HepG2 (cell line): ENCODE measurements around the gene VAT1L. TPM values are rescaled to one million over a fixed set of nuclear protein-coding genes. Genes with fewer than 3 reads are reported as not detected.

Experiments
- ATAC-seq: fragments of 200-7000 bp; cut with Tn5 transposase; 3 replicates; pipeline ENCODE4 v1.9.1; 2020; ENCODE audit warnings: mild to moderate bottlenecking, moderate library complexity
- BruUV-seq: library from RNA; stranded (reverse); fragments of 400-500 nt; replicated peaks from 2 replicates; lab custom pipeline; 2021; lab: Mats Ljungman, UMichigan
- CTCF ChIA-PET: fragments of 300-600 bp; formaldehyde crosslinking; extraction: SDS; loops from one replicate; lab custom pipeline; 2021; ENCODE audit warnings: low total read pairs, inconsistent platforms, low intra/inter-chr PET ratio; lab: Yijun Ruan, JAX
- POLR2A ChIA-PET: fragments of 350-600 bp; sonication (Branson Sonifier 250); formaldehyde crosslinking; loops from one replicate; lab custom pipeline; 2020; ENCODE audit warnings: antibody characterized with exemption, inconsistent platforms; lab: Yijun Ruan, JAX
- DNase-seq: peaks from one replicate; pipeline ENCODE4 v3.0.0-alpha.2; 2015; ENCODE audit warnings: low spot score
- FAIRE-seq: peaks from 3 replicates; lab custom pipeline; 2011; peaks lifted over from hg19 to GRCh38; lab: Jason Lieb, UNC
- H2AFZ ChIP-seq: one replicate; pipeline ENCODE4 v1.6.1; 2011; ENCODE audit warnings: low read length, inconsistent platforms
- H3K27ac ChIP-seq: fragments of 300-600 bp; 3 replicates; pipeline ENCODE4 v1.8.0; 2011; ENCODE audit warnings: mixed run types, mild to moderate bottlenecking, mixed read lengths, low read length, inconsistent platforms; ENCODE audit not compliant: insufficient read depth; ENCODE audit errors: extremely low read length
- H3K27me3 ChIP-seq, 2 experiments: fragments of 200-600 bp in 1 of 2; 2 replicates in 1 of 2; 3 replicates in 1 of 2; pipeline versions ENCODE4 v1.6.0 to v1.8.0; 2011; ENCODE audit warnings: low read length in 2 of 2, mild to moderate bottlenecking in 2 of 2, moderate library complexity in 2 of 2, inconsistent platforms in 1 of 2; ENCODE audit not compliant: insufficient read depth in 2 of 2, control insufficient read depth in 1 of 2
- H3K36me3 ChIP-seq, 2 experiments: fragments of 200-600 bp in 1 of 2; replicated peaks in 1 of 2; 2 replicates in 1 of 2; 3 replicates in 1 of 2; pipeline versions ENCODE4 v1.5.1 to v1.8.0; 2011; ENCODE audit warnings: low read length in 2 of 2, inconsistent platforms in 1 of 2; ENCODE audit not compliant: insufficient read depth in 2 of 2, control insufficient read depth in 1 of 2
- H3K4me1 ChIP-seq: 2 replicates; pipeline ENCODE4 v1.5.1; 2012; ENCODE audit warnings: low read length, inconsistent platforms; ENCODE audit not compliant: insufficient read depth
- H3K4me2 ChIP-seq: 2 replicates; pipeline ENCODE4 v1.6.0; 2011; ENCODE audit warnings: low read depth, low read length, inconsistent platforms
- H3K4me3 ChIP-seq, 3 experiments: fragments of 200-600 bp in 1 of 3; sonication (generic), shearing (Covaris generic) in 1 of 3; replicated peaks in 1 of 3; 2 replicates each; pipeline ENCODE4 v1.5.1; 2011 to 2016; ENCODE audit warnings: low read length in 3 of 3, inconsistent platforms in 2 of 3, low read depth in 2 of 3, mild to moderate bottlenecking in 2 of 3, control low read depth in 1 of 3, mixed read lengths in 1 of 3; ENCODE audit not compliant: insufficient read depth in 1 of 3
- H3K79me2 ChIP-seq: one replicate; pipeline ENCODE4 v1.6.1; 2011; ENCODE audit warnings: low read length, inconsistent platforms; ENCODE audit not compliant: insufficient read depth
- H3K9ac ChIP-seq: 2 replicates; pipeline ENCODE4 v1.6.0; 2011; ENCODE audit warnings: mild to moderate bottlenecking, low read depth, low read length, inconsistent platforms; ENCODE audit not compliant: insufficient read depth
- H3K9me3 ChIP-seq: 2 replicates; pipeline ENCODE4 v1.5.1; 2012; ENCODE audit warnings: mild to moderate bottlenecking, low read length
- H4K20me1 ChIP-seq: 2 replicates; pipeline ENCODE4 v1.6.0; 2011; ENCODE audit warnings: inconsistent platforms, mild to moderate bottlenecking, low read length, moderate library complexity; ENCODE audit not compliant: insufficient read depth
- ATF6 ChIP-seq: sonication (generic); formaldehyde crosslinking; conservative IDR thresholded peaks from 2 replicates; pipeline ENCODE4 v1.4.0; 2020; ENCODE audit warnings: missing genetic modification reagents
- HDAC6 ChIP-seq: fragments of 200-600 bp; sonication (generic); IDR thresholded peaks from 2 replicates; pipeline ENCODE4 v1.7.0; 2017; ENCODE audit warnings: mild to moderate bottlenecking, antibody characterized with exemption, low read length, low read depth
- MAZ ChIP-seq, 2 experiments: sonication (generic) in 1 of 2; formaldehyde crosslinking in 1 of 2; IDR thresholded peaks; 2 replicates each; pipeline versions ENCODE4 v1.5.0 to v1.6.1; 2012 to 2020; ENCODE audit warnings: low read depth in 2 of 2, mild to moderate bottlenecking in 2 of 2, borderline replicate concordance in 1 of 2, improper control_type of control experiment in 1 of 2, low read length in 1 of 2, missing genetic modification reagents in 1 of 2, moderate library complexity in 1 of 2
- ZNF407 ChIP-seq: sonication (generic); formaldehyde crosslinking; IDR thresholded peaks from one replicate; pipeline ENCODE4 v1.5.1; 2020; ENCODE audit warnings: mild to moderate bottlenecking, missing genetic modification reagents; ENCODE audit errors: not compliant biosample characterization
- ZNF550 ChIP-seq: sonication (generic); formaldehyde crosslinking; IDR thresholded peaks from 2 replicates; pipeline ENCODE4 v1.4.0; 2020; ENCODE audit warnings: mild to moderate bottlenecking, missing genetic modification reagents, borderline replicate concordance
- WGBS: methylation state at CpG from one replicate; pipeline ENCODE4 v1.1.6; 2017; ENCODE audit warnings: low lambda C conversion rate; 5-methylcytosine and 5-hydroxymethylcytosine counted together
- in situ Hi-C: cut with HindIII; loops from 2 replicates; pipeline ENCODE4 v1.10.0; 2017; ENCODE audit warnings: low pct_unique_long_range_greater_than_20kb; ENCODE audit not compliant: extremely low pct_ligation_motif_present
- intact Hi-C: fragments of 100-400 bp; cut with micrococcal nuclease; formaldehyde crosslinking; loops from one replicate; pipeline ENCODE4 v1.10.0; 2022; ENCODE audit not compliant: unreplicated experiment
- polyA plus RNA-seq, 8 experiments: library from polyadenylated mRNA; depleted of rRNA in 3 of 8; stranded (reverse) in 7 of 8; unstranded in 1 of 8; fragments of >200 nt; fragmentation: Illumina TruSeq in 4 of 8; extraction: Trizol in 4 of 8; gene quantifications; 2 replicates each; pipeline versions ENCODE4 v1.2.1 to v1.2.3, GENCODE V29; 2011 to 2016; ENCODE audit warnings: low read depth in 4 of 8, missing spikeins in 1 of 8, mixed read lengths in 1 of 8; ENCODE audit not compliant: insufficient read depth in 1 of 8
- total RNA-seq, 5 experiments: library from RNA; depleted of rRNA; stranded (reverse); fragments of >200 nt; fragmentation: Illumina TruSeq; extraction: Trizol; gene quantifications; 2 replicates each; pipeline ENCODE4 v1.2.3, GENCODE V29; 2016; ENCODE audit warnings: low read depth in 1 of 5

Gene VAT1L
- total and polyA plus RNA-seq, 2 of the 13 experiments (the other 11 are each of a cell fraction or from before 2014, with no cell fraction given), result not detected

- no peak for TF ChIP-seq ZNF407 (CRISPR knock-in tag)
- TF ChIP-seq HDAC6, result no peak
- TF ChIP-seq, all 625 proteins: peak for 1
Measured at GRCh38 chr16:77898671-77899211, 110.4 kb downstream of the VAT1L start (continued).

GRCh38 chr16:77899416-77899815 lies 111.1 kb downstream of the VAT1L start:
- no TSS peak for BruUV-seq
- 57% methylated on average over 3 of the region's 3 CpGs for WGBS
- Histone ChIP-seq H3K4me2 (no peak overlapping the region), H3K9me3 (no peaks in the 10 kb centered on the region), H2AFZ (no peak overlapping the region), H3K79me2 (no peaks in the 10 kb centered on the region), H4K20me1 (no peaks in the 10 kb centered on the region), H3K36me3 (no peaks in the 10 kb centered on the region), H3K4me1 (no peaks in the 10 kb centered on the region), H3K27ac (no peak overlapping the region), H3K4me3 (no peak overlapping the region), H3K27me3 (no peaks in the 10 kb centered on the region; a peak in 1 of 5 replicates), H3K9ac (no peak overlapping the region)
- DNase-seq, result no peak
- in situ Hi-C loops, result no loop called here
- no peak for FAIRE-seq
- POLR2A ChIA-PET, result no interaction called here
- ATAC-seq, result no peak
- CTCF ChIA-PET, result no interaction called here
- intact Hi-C loops, result no loop called here
- no peak for TF ChIP-seq ATF6 (CRISPR knock-in tag)
- no peak for TF ChIP-seq MAZ (IDR thresholded peaks at IDR 0.05; ENCODE audit: borderline replicate concordance, low read depth, low read length)
- TF ChIP-seq MAZ (CRISPR knock-in tag; IDR thresholded peaks at IDR 0.05; ENCODE audit: low read depth), result no peak
- TF ChIP-seq ZNF550, result no peak
